Ovary (tissue), 9 donors: Measurements from ENCODE around the gene UNC13C. TPM values are rescaled to one million over a fixed set of nuclear protein-coding genes. Genes with fewer than 3 reads are reported as not detected.

Experiments used
- DNase-seq, 5 donors: peaks; one replicate each; pipeline ENCODE4 v3.0.0-alpha.2; 2019 to 2020
- H3K27ac ChIP-seq, 2 donors: fragments of 200-600 bp; one replicate each; pipeline versions ENCODE4 v1.5.1 to v1.8.0; 2019 to 2022
- H3K27me3 ChIP-seq: fragments of 200-600 bp; one replicate; pipeline ENCODE4 v1.8.0; 2022
- H3K36me3 ChIP-seq: fragments of 200-600 bp; sonication (generic); one replicate; pipeline ENCODE4 v1.5.1; 2019
- H3K4me1 ChIP-seq: one replicate; pipeline ENCODE4 v1.8.1; 2013; ENCODE audit warnings: mild to moderate bottlenecking, moderate library complexity; ENCODE audit not compliant: insufficient read depth
- H3K4me3 ChIP-seq: fragments of 200-600 bp; sonication (generic); one replicate; pipeline ENCODE4 v1.5.1; 2017
- H3K9me3 ChIP-seq, 2 donors: fragments of 200-600 bp in 1 of 2; sonication (generic) in 1 of 2; one replicate each; pipeline versions ENCODE4 v1.5.1 to v1.8.1; 2013 to 2019; ENCODE audit warnings: mild to moderate bottlenecking in 1 of 2, moderate library complexity in 1 of 2
- EP300 ChIP-seq: sonication (generic); formaldehyde crosslinking; IDR thresholded peaks from one replicate; pipeline ENCODE4 v1.6.1; 2017; ENCODE audit warnings: antibody characterized with exemption
- POLR2A ChIP-seq: fragments of 450-650 bp; IDR thresholded peaks from one replicate; pipeline ENCODE4 v1.6.1; 2017; ENCODE audit warnings: antibody characterized with exemption, mild to moderate bottlenecking, moderate library complexity
- WGBS, 3 donors: extraction: QIAGEN DNeasy Blood & Tissue Kit in 1 of 3; methylation state at CpG; one replicate each; pipeline versions ENCODE4 v1.1.5 to v1.1.7; 2013 to 2017; 5-methylcytosine and 5-hydroxymethylcytosine counted together
- intact Hi-C, 4 donors: fragments of 100-400 bp; cut with DNase I; formaldehyde crosslinking; loops; one replicate each; pipeline versions ENCODE4 v1.11.0 to v1.15.1; 2022 to 2023
- polyA plus RNA-seq, 2 donors: library from polyadenylated mRNA; stranded (reverse); fragments of 200-250 nt in 1 of 2; fragments of 350-450 nt in 1 of 2; fragmentation: Illumina TruSeq in 1 of 2; extraction: RNeasy Lipid Tissue Mini Kit (QIAGEN cat#74804) in 1 of 2; gene quantifications; one replicate each; pipeline ENCODE4 v1.2.3, GENCODE V29; 2013 to 2014
- total RNA-seq, 7 donors: library from RNA; depleted of rRNA in 2 of 7; stranded (reverse); fragments of >200 nt in 2 of 7; fragmentation: NEBNext Ultra II Directional in 3 of 7; extraction: Animal tissue kit (Norgen Biotek cat#: 25700) in 3 of 7; gene quantifications; one replicate each; pipeline versions ENCODE4 v1.1.0 to v1.2.4, GENCODE V29; 2016 to 2023
- TF ChIP-seq, protein P1 (sequence below), 3 donors: fragments of 450-650 bp in 2 of 3; fragments of 200-600 bp in 1 of 3; IDR thresholded peaks; one replicate each; pipeline versions ENCODE4 v1.5.1 to v1.8.0; 2016 to 2022; ENCODE audit warnings: antibody characterized with exemption in 3 of 3, mild to moderate bottlenecking in 1 of 3
- donor health status: DM: no; HTN: no; CAD: no; lungs with moderate emphysema.
- donor health status: DM: no; HTN: no; CAD: no.
- donor health status: Bipolar disorder and iron deficiency.
- donor health status: DM: yes; HTN: yes; CAD: no.
- donor health status: DM: no; HTN: no; CAD: no.
- donor health status: DM: yes; HTN: yes; CAD: no.

The UNC13C gene
- total and polyA plus RNA-seq, 9 donors = 0.05 to 2.1 (median 1.3) TPM

DNA sequence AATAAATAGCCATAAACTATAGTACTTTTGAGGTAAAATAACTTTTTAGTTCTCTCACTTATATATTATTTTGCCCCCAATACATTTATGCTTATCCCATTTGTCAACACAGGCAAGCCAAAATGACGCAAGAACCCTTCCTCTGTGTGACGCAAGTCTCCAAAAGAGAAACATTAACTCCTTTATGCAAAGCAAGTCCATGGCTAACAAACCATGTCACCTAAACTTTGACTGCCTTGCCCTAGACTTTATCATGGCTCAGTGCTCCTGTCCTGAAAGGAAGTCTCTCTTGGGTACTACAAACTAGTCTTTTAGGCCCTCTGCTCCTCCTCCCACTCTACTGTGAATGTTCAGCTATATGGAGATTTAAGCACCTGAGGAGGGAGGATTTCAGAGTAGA, 230.5 kb downstream of the UNC13C start:
- Histone ChIP-seq H3K4me1 (no peaks in the 10 kb centered on the region), H3K27ac (no peak overlapping the region), H3K9me3 (no peaks in the 10 kb centered on the region), H3K4me3 (no peak overlapping the region), H3K36me3 (no peaks in the 10 kb centered on the region), H3K27me3 (no peaks in the 10 kb centered on the region)
- DNase-seq = no peak
- TF ChIP-seq, protein P1, sequence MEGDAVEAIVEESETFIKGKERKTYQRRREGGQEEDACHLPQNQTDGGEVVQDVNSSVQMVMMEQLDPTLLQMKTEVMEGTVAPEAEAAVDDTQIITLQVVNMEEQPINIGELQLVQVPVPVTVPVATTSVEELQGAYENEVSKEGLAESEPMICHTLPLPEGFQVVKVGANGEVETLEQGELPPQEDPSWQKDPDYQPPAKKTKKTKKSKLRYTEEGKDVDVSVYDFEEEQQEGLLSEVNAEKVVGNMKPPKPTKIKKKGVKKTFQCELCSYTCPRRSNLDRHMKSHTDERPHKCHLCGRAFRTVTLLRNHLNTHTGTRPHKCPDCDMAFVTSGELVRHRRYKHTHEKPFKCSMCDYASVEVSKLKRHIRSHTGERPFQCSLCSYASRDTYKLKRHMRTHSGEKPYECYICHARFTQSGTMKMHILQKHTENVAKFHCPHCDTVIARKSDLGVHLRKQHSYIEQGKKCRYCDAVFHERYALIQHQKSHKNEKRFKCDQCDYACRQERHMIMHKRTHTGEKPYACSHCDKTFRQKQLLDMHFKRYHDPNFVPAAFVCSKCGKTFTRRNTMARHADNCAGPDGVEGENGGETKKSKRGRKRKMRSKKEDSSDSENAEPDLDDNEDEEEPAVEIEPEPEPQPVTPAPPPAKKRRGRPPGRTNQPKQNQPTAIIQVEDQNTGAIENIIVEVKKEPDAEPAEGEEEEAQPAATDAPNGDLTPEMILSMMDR (IDR thresholded peaks at IDR 0.05) = no peak
- no peak for TF ChIP-seq POLR2A
- TF ChIP-seq EP300 = no peak
- WGBS, 3 donors = 80 to 94% (median 92%) methylated on average over 2 of the region's 2 CpGs
- intact Hi-C loops = no loop called here

DNA sequence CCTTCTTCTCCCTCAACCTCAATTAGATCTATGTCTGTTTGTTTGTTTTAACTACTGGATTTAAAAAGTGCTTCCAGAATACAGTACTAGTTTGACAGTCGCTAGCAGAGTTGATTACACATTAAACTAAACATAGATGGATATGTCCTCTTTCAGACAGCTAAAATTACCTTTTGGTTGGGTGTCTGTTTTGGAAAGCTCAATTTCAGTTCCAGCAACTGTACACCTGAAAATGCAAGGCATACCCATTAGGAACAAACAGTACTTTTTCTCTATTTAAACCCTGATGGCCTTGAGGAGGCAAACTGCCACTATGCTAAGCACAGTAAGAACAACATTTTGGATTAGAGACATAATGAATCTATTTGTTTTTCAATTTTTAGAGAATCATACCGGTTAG, 234.4 kb downstream of the UNC13C start:
- Histone ChIP-seq H3K9me3 (no peaks in the 10 kb centered on the region), H3K27ac (no peak overlapping the region), H3K36me3 (no peaks in the 10 kb centered on the region), H3K4me3 (no peak overlapping the region), H3K27me3 (no peaks in the 10 kb centered on the region), H3K4me1 (no peaks in the 10 kb centered on the region)
- no peak for DNase-seq
- TF ChIP-seq EP300 = no peak
- TF ChIP-seq, protein P1 (IDR thresholded peaks at IDR 0.05) = no peak
- no peak for TF ChIP-seq POLR2A
- intact Hi-C loops = no loop called here
- 17 to 34% (median 19%) methylated on average over 2 of the region's 2 CpGs for WGBS, 3 donors

GRCh38 chr15:54226455-54226854, 248.2 kb downstream of the UNC13C start:
- Histone ChIP-seq H3K9me3 (no peaks in the 10 kb centered on the region), H3K4me3 (no peak overlapping the region), H3K27me3 (no peaks in the 10 kb centered on the region), H3K36me3 (no peaks in the 10 kb centered on the region), H3K4me1 (no peaks in the 10 kb centered on the region), H3K27ac (no peak overlapping the region)
- no peak for DNase-seq
- WGBS, 3 donors = 77 to 90% (median 83%) methylated on average over 4 of the region's 4 CpGs
- TF ChIP-seq, protein P1 (IDR thresholded peaks at IDR 0.05) = no peak
- TF ChIP-seq EP300 = no peak
- no peak for TF ChIP-seq POLR2A
- intact Hi-C loops = no loop called here

DNA sequence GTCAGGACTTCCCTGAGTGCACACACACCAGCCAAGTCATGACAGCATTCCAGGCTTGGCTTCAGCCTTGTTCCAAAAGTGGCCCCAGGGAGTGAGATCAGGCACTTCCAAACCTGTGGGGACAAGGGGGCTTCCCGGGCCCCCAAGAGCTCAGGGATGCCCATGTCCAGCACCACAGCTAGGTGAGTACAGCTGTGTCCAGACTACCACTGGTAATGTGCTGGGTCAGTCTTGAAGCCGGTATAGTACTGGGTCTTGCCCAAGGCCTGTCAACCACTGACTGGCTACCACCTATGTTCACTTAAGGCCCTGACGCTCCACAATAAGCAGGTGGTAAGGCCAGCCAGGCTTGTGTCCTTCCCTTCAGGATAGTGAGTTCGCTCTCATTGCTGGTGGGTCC, 249.3 kb downstream of the UNC13C start:
- WGBS, 3 donors = 88 to 96% (median 91%) methylated on average over 4 of the region's 4 CpGs
- no peaks in the 10 kb centered on the region for H3K9me3 ChIP-seq
- H3K27me3 ChIP-seq = no peaks in the 10 kb centered on the region
- intact Hi-C loops = no loop called here
- H3K36me3 ChIP-seq = no peaks in the 10 kb centered on the region
- no peak for DNase-seq
- H3K4me3 ChIP-seq = no peak overlapping the region
- no peak overlapping the region for H3K27ac ChIP-seq
- H3K4me1 ChIP-seq = no peaks in the 10 kb centered on the region
- TF ChIP-seq EP300 (no peak), POLR2A (no peak)
- TF ChIP-seq, protein P1 (IDR thresholded peaks at IDR 0.05) = no peak

DNA sequence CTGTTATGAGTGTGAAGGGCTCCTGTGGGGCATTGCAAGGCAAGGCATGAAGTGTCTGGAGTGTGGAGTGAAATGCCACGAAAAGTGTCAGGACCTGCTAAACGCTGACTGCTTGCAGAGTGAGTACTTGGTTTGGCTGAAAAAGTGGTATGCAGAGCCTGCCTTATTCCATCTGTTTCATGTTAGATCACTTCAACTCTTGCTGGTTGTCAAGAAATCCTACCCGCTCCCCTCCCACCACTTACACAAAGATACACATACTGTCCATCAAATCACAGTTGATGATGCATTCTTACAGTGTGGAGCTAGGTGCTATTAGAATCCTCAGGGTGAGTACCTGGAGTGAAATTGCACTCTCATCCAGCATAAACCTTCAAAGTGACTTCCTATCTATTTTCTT, 272.1 kb downstream of the UNC13C start:
- no peak for DNase-seq
- H3K4me1 ChIP-seq = no peaks in the 10 kb centered on the region
- no peaks in the 10 kb centered on the region for H3K36me3 ChIP-seq
- intact Hi-C loops = no loop called here
- no peaks in the 10 kb centered on the region for H3K9me3 ChIP-seq
- 65 to 75% (median 75%) methylated on average over 3 of the region's 3 CpGs for WGBS, 3 donors
- no peak overlapping the region for H3K4me3 ChIP-seq
- TF ChIP-seq EP300 (no peak), POLR2A (no peak)
- TF ChIP-seq, protein P1 (IDR thresholded peaks at IDR 0.05) = no peak
- no peak overlapping the region for H3K27ac ChIP-seq
- no peaks in the 10 kb centered on the region for H3K27me3 ChIP-seq
